Activated CD4-positive, alpha-beta T cell treated with anti-CD3 and anti-CD28 coated beads, Interleukin-2, Interleukin-4, amounts not matched to agents 100 ng/mL and 50 ng/mL, durations not matched to agents 16 hours and 8 hours (primary cell): ENCODE measurements around the gene SLC35E1.

Source experiments
- DNase-seq: peaks from one replicate; pipeline ENCODE4 v3.0.0-alpha.2; 2020; ENCODE audit warnings: low spot score

The SLC35E1 gene

GRCh38 chr19:16572332-16573211, at the start of gene SLC35E1:
SLC35E1 (minus strand) TSS chr19:16572415; CDS start chr19:16572364, 51 bp downstream.
- DNase-seq, result peak; percentile 95

- DNase-seq, result no peak
These were observed 49.1 kb upstream of the SLC35E1 start for GRCh38 chr19:16621165-16621800.

DNA sequence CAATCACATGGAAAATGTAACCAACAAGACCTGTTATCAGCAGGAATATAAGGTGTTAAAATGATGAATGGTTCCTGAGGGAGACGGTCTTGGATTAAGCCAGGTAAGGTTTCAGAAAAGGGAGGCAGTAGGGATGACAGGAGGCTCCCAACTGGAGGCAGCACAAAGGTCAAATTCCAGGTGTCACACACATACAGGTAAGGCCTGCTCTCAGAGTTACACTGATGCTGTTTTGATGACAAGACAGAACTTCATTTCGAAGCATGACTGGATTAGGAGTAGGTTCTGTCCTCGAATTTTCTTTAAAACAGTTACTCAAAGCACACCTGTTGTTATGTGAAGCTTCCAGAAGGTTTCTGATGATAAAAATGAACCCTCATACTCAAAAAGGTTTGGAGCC, 48.4 kb upstream of the SLC35E1 start:
- no peak for DNase-seq

GRCh38 chr19:16620018-16620417, 47.8 kb upstream of the SLC35E1 start:
- DNase-seq, result no peak

DNA sequence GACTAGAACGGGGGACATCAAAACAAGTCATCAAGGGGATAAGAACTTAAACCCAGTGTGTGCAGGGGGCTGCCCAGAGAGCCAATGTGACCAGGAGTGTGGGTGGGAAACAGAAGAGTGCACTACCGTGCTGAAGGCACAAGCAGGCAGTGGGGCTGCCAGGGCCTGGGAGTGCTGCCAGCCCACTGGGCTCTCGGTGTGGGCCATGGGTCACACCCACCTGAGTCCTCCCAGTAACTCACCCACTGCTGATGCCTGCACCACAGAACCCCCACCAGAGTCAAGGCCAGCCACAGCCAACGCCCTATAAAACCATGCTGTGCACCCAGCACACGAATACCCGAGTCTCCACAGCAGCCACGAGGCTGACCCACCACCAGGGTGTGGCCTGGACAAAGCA, 47.2 kb upstream of the SLC35E1 start:
- DNase-seq, result no peak

DNA sequence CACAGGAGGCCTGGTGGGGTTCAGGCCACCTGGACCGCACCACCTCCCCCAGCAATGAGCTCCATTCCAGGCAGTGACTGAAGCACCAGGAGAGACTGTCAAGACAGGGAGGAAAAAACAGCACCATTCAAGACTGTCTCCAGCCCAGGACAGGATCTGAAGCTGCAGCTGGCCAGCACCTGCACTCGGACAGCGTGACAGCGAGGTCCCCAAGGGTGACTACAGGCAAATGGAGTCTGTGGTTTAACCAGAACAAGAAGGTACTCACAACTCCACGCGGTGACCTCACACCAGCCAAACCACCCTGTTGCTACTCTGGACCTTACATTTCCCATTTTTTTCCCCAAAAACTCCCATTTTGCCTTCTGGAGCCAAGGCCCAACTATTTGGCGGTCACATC, 46.0 kb upstream of the SLC35E1 start:
- no peak for DNase-seq

DNA sequence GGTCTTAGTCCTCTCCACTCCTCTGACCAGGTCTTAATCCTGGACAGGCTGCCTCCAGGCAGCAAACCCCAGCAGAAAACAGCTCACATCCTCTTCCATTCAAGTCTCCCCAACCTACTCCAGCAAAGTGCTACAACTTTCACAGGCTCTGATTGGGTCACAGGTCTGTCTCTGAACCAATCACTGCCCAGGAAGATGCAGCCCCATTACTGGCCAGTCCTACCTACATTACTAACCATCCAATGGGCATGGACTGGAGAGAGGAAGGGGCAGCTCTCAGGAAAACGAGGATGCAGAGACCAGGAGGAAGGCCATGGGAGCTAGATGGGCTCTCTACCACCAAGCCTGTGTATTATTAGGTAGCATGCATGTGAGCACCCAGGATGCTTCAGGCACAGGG, 43.6 kb upstream of the SLC35E1 start:
- DNase-seq, result no peak

- DNase-seq, result no peak
These were observed 42.7 kb upstream of the SLC35E1 start for GRCh38 chr19:16614941-16615340.

DNA sequence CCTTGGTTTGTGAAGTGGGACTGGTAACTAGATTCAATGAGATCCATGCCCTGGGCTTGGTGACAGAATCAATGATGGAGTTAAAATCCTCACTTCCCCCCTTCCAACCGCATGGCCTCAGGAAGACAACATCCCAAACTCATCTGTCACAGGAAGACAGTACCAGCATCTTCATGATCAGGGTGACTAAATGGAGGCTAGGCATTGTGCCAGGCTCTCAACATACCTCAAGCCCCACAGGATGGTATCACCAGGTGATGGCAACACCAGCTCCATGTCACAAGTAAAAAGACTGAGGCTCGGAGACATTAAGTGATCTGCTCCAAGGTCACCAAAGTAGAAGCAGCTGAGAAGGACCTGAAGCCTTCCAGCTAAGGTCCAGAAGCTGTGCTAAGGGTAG, 41.6 kb upstream of the SLC35E1 start:
- no peak for DNase-seq

- no peak for DNase-seq
These were observed 40.4 kb upstream of the SLC35E1 start for GRCh38 chr19:16612636-16613035.

DNA sequence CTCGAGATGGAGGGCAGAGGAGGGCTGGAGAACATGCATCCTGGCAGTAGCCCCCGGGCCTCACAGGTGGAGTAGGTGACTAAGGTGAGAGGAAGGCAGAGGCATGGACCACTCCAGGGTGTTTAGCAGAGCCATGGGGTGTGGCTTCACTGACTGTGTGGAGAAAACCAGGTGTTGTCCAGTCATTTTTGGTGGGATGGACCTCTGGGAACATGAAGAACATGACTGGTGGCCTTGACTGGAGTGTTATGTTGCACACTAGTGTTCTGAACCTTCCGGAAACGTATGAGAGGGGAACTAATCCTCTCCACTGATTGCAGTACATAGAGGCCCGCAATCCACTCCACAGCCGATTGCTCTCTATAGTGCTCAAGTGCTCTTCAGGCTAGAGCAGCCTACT, 38.9 kb upstream of the SLC35E1 start:
- no peak for DNase-seq

- no peak for DNase-seq
These were observed 37.4 kb upstream of the SLC35E1 start for GRCh38 chr19:16609511-16610200.

GRCh38 chr19:16608290-16608739, 36.1 kb upstream of the SLC35E1 start:
- no peak for DNase-seq

- DNase-seq, result no peak
These were observed 35.6 kb upstream of the SLC35E1 start for GRCh38 chr19:16607819-16608218.

DNA sequence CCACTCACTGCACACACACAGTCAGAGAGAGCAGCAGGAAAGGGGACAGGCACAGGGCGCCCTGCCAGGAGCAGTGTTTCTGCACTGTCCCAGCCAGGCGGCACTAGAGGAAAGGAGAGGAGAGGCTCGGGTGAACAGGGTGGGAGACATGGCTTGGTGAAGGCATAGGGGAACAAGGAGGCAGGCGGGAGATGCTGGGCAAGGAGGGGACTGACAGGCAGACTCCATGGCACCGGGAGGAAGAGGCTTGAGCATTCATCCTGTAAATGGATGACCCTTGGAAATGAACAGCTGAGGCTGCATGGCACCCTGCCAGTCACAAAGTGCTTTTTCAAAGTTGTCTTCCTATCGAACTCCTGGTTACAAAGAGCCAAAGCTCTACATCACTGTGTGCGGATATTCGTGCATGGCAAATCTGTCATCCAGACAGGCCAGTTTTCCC, 33.4 kb upstream of the SLC35E1 start:
- no peak for DNase-seq

DNA sequence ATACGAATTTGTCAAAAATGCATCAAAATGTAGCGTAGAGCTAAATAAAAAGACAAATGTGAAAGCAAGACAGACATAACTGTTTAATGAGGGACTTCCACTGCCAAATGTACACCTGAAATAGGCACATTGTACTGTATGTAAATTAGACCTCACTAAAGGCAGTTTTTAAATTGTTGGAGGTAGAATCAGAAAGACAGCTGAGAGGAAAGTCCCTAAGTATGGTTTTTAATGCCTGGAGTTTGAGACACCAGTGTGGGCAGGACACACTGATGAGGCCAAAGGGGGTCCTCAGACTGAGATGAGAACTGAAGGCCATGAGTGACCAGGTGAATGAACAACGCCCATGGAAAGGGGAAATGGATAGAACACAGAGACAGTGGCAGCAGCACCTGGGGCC, 32.9 kb upstream of the SLC35E1 start:
- DNase-seq, result no peak

DNA sequence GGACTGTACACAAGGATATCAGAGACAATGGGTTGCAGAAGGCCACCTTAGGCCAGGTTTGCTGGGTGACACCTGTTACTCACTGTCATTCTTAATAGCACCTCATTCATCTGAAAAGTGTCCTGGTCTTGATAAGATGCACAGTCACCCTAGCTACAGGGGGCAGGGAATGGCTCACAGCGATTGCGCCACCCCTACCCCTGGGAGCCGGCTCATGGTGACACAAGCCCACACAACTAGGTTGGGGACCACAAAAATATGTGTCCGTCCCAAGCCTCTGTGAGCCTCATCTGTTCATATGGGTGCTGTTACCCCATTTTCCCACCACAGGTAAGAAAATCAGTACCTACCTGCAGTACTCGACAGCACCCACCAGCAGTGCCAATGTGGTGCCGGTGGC, 32.4 kb upstream of the SLC35E1 start:
- DNase-seq, result no peak

DNA sequence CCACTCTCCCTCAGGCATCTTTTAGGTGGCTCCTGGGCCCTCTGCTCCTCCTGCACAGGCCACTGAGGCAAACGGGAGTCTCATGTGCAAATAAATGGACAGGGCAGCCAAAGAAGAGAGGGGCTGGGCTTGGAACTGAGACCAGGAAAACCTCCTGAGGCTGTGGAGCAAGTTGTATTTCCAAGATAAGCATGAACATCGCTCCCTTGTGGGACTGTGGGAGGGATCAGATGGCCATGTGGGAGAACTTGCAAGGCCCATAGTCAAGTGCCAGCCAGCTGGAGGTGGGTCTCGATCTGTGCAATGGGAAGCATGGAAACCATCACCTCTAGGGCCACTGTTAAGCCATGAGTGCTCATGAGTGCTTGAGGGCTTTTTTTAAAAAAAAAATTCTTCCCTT, 30.9 kb upstream of the SLC35E1 start:
- DNase-seq, result no peak

DNA sequence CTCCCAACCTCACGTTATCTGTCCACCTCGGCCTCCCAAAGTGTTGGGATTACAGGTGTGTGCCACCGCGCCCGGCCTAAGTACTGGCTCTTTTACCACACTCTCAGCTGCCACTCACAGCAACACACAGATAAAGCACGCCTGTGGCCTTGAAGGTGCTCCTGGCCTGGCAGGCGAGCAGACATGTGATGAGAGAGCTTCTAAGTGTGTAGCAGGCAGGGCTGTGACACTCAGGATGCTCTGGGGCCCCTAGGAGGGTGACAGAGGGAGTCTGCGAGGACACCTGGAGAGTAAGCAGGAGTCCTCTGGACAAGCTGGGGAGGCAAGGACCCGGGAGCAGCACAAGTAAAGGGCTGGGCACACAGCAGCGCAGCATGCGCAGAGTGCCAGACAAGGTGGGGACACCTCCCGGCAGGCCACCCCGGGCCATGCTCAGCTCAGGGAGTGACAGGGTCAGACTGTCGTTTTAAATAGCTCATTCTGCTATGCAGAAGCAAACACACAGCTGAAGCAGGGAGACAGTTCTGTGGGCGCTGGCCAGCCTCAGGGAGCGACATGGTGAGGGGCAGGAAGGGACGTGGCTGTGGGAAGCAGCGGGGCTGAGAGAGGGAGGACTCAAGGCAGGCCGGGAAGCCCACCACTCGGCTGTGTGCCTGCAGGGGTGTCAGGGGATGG, 29.3 kb upstream of the SLC35E1 start:
- no peak for DNase-seq

DNA sequence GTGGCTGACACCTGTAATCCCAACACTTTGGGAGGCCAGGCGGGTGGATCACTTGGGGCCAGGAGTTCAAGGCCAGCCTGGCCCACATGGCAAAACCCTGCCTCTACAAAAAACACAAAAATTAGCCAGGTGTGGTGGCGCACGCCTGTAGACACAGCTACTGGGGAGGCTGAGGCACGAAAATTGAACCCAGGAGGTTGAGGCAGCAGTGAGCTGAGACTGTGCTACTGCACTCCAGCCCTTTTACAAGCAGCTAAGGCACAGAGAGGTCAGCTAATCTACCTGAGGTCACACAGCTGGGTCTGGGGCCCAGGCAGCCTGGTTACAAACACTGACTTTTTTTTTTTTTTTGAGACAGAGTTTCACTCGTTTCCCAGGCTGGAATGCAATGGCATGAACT, 28.6 kb upstream of the SLC35E1 start:
- DNase-seq, result no peak

DNA sequence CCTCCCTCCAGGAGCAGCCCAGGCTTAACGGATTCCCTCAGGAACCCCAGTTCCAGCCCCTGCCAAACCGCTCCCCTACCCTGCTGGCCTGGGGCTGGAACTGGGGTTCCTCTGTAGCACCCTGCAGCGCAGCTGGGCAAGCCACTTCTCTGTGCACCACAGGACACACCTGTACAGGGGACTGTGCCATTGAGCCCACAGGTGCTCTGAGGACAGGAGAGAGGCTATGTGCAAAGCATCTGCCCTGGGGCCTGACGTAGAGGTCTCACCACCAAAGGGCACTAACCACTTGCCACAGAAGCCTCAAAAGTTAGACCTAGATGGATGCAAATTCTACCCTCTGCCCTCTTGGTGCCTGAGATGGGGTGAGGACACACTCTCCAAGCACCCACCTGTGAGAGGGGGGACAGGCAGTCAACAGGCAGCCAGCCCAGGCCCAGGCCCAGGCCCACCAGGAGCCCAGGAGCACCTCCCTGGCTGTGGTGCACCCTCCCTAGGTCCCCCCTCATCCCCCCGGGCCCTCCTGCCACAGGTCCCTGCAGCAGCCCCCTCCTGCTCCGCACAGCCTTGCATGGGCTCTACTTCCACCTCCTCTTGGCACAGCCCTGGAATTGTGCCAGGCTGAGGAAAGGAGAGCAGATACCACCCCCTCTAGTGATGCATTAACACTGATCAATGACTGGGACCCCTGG, 27.6 kb upstream of the SLC35E1 start:
- DNase-seq, result no peak

- DNase-seq, result no peak
These were observed 26.6 kb upstream of the SLC35E1 start for GRCh38 chr19:16598848-16599247.
